GM10266 (cell line): Measurements from ENCODE around the gene ARHGAP23.

Source experiments
- DNase-seq: peaks from one replicate; pipeline ENCODE4 v3.0.0; 2012; ENCODE audit errors: extremely low spot score
- CTCF ChIP-seq: IDR thresholded peaks from 2 replicates; pipeline ENCODE4 v1.5.1; 2012; ENCODE audit warnings: mild to moderate bottlenecking, low read depth; ENCODE audit not compliant: control insufficient read depth, insufficient read depth; ENCODE audit errors: missing control alignments

Gene ARHGAP23

DNA sequence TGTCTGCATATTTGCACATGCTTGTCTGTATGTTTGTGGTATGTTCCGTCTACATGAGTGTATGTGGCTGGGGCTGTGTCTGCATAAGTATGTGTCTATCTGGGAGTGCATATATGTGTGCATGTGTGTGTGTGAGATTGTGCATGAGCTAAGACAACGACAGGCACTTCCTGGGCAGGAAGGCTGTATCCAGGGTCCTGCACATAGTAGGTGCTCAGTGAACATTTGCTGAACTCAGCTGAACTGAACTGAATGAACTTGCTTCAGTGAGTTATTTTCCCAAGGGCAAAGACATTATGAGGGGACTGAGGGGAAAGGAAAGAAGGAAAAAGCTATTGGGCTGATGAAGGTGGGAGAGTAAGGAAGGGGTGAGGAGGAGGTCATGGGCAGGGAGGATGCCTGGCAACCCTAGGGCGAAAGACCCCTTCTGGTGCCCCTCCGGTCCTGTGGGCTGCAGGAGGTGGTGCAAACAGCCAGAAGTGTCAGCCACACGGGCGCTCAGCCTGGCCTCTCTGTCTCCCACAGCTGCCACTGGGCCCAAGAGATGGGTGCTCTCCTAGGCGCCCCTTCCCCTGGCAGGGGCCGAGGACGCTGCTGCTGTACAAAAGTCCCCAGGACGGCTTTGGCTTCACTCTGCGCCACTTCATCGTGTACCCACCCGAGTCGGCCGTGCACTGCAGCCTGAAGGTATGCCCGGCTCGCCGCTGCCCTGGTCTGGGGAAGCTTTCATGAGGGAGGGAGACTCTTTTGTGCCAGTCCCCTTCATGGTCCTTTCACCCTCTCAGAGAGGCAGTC lies 29.5 kb downstream of the ARHGAP23 start:
- no peak for TF ChIP-seq CTCF
- no peak for DNase-seq

DNA sequence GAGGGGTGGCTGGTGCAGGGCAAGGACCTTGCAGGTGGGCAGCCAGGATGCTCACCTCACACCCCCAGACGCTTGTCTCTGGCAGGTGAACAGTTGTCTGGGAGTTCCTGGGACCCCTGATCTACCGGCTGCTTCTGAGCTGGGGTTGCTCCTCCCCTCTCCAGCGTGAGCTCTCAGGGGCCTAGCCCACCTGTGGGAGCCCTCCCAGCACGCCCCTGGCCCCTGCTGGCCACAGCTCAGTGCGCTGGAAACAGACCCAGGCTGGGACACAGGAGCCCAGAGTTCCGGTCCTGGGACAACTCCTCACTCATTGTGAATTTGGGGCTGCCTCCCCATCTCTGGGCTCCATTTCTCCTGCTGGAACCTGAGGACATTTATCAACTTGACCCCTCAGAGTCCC lies 30.3 kb downstream of the ARHGAP23 start:
- no peak for TF ChIP-seq CTCF
- peak; percentile 10 for DNase-seq

GRCh38 chr17:38459567-38459966 lies 31.3 kb downstream of the ARHGAP23 start:
- DNase-seq, result no peak
- TF ChIP-seq CTCF, result no peak

- no peak for TF ChIP-seq CTCF
- no peak for DNase-seq
These were observed 31.9 kb downstream of the ARHGAP23 start for GRCh38 chr17:38460082-38460715.

- no peak for TF ChIP-seq CTCF
These were observed 32.7 kb downstream of the ARHGAP23 start for GRCh38 chr17:38460716-38461630.

GRCh38 chr17:38461683-38462082 lies 33.4 kb downstream of the ARHGAP23 start:
- DNase-seq, result no peak
- no peak for TF ChIP-seq CTCF

More at GRCh38 chr17:38460716-38461630, 32.7 kb downstream of the ARHGAP23 start:
- DNase-seq, result peak; percentile 11
